Measurements from ENCODE around the gene NDUFAF8.

The NDUFAF8 gene

GRCh38 chr17:81238815-81239713 is at the start of gene NDUFAF8, which contains the start of gene TEPSIN:
NDUFAF8 (plus strand) TSS chr17:81239318; CDS start chr17:81239364, 46 bp downstream.
TEPSIN (minus strand) TSS chr17:81239055; CDS start chr17:81239033, 22 bp downstream.
- TF ChIP-seq CTCF (IDR thresholded peaks at IDR 0.05) (no peak), ZFX (IDR thresholded peaks at IDR 0.05; ENCODE audit: borderline replicate concordance) (no peak)
- peak within 1 kb of the TSS; percentile 81 for H3K27ac ChIP-seq

- H3K27ac ChIP-seq = no peak overlapping the region
- peak; percentile 19 for TF ChIP-seq CTCF (IDR thresholded peaks at IDR 0.05)
- TF ChIP-seq ZFX (IDR thresholded peaks at IDR 0.05; ENCODE audit: borderline replicate concordance) = no peak
These were observed 49.2 kb upstream of the NDUFAF8 start for GRCh38 chr17:81189670-81190530.

- no peak overlapping the region for H3K27ac ChIP-seq
- no peak for TF ChIP-seq ZFX (IDR thresholded peaks at IDR 0.05; ENCODE audit: borderline replicate concordance)
- TF ChIP-seq CTCF (IDR thresholded peaks at IDR 0.05) = no peak
These were observed 48.5 kb upstream of the NDUFAF8 start for GRCh38 chr17:81190591-81190990.

GRCh38 chr17:81191116-81191515 is 48.0 kb upstream of the NDUFAF8 start:
- no peak overlapping the region for H3K27ac ChIP-seq
- TF ChIP-seq ZFX (IDR thresholded peaks at IDR 0.05; ENCODE audit: borderline replicate concordance) = no peak
- no peak for TF ChIP-seq CTCF (IDR thresholded peaks at IDR 0.05)

GRCh38 chr17:81191646-81192045 is 47.5 kb upstream of the NDUFAF8 start:
- TF ChIP-seq ZFX (IDR thresholded peaks at IDR 0.05; ENCODE audit: borderline replicate concordance) (no peak), CTCF (IDR thresholded peaks at IDR 0.05) (no peak)
- no peak overlapping the region for H3K27ac ChIP-seq

- H3K27ac ChIP-seq = no peak overlapping the region
- TF ChIP-seq ZFX (IDR thresholded peaks at IDR 0.05; ENCODE audit: borderline replicate concordance) = no peak
These were observed 46.6 kb upstream of the NDUFAF8 start for GRCh38 chr17:81192386-81193050.

- no peak overlapping the region for H3K27ac ChIP-seq
- TF ChIP-seq ZFX (IDR thresholded peaks at IDR 0.05; ENCODE audit: borderline replicate concordance) (no peak), CTCF (IDR thresholded peaks at IDR 0.05) (no peak)
These were observed 46.1 kb upstream of the NDUFAF8 start for GRCh38 chr17:81193051-81193410.
